ENCODE results near the gene ERCC4. TPM values are rescaled to one million over a fixed set of nuclear protein-coding genes. Genes with fewer than 3 reads are reported as not detected.

The ERCC4 gene
- total RNA-seq (2022; extraction: Qiagen RNA extraction), result 5.0 to 8.5 TPM (median 7.1 TPM) in 5 replicates

DNA sequence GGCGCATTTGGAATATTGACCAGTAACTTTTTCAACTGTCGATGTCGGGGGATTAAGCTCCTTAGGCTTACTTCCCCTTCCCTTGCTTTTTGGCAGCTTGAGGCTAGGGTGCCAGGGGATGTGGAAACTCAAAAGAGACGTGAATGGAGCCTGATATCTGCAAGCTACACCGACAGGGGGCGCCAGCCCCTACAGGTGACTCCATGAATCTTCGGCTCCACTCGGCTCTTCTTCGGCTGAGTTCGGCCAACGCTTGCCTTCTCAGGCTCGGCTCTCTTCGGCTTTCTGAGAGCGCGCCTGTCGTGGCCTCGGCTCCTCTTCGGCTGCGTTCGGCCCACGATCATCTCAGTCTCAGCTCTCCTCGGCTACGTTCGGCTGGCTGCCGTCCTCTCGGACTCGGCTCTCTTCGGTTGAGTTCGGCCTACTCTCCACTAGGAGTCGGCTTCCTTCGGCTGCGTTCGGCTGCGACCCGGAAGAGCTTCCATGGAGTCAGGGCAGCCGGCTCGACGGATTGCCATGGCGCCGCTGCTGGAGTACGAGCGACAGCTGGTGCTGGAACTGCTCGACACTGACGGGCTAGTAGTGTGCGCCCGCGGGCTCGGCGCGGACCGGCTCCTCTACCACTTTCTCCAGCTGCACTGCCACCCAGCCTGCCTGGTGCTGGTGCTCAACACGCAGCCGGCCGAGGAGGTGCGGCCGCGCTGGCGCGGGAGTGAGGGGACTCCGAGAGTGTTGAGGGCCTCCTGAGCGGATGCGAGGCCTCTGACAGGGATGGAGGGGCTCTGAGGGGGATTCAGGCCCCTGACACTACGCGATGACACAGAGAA lies at the start of gene ERCC4:
Gene ERCC4, plus strand, starts transcription at position 472 of the 827 bp plus-strand sequence. Its CDS starts 12 bp downstream, at position 484.

Other genes with a start within 250 kb of the ERCC4 start
- 8.6 to 14.5 TPM (median 12.1 TPM) in 5 replicates for gene MRTFB, start 151.2 kb downstream of the ERCC4 start, total RNA-seq (2022; extraction: Qiagen RNA extraction)